H1 (cell line): ENCODE results near the gene SPTSSB. TPM values are rescaled to one million over a fixed set of nuclear protein-coding genes. Genes with fewer than 3 reads are reported as not detected.

Experiments used
- CTCF ChIA-PET: fragments of 300-600 bp; sonication (Branson Sonifier 250); formaldehyde crosslinking; loops from one replicate; lab custom pipeline; 2021; ENCODE audit not compliant: partially characterized antibody; lab: Charles Lee
- POLR2A ChIA-PET: fragments of 300-600 bp; sonication (Branson Sonifier 250); formaldehyde crosslinking; loops from one replicate; lab custom pipeline; 2021; ENCODE audit warnings: inconsistent platforms; ENCODE audit not compliant: partially characterized antibody; lab: Charles Lee
- DNase-seq, 2 experiments: peaks; one replicate each; pipeline versions ENCODE4 v3.0.0 to v3.0.0-alpha.2; 2010 to 2022; ENCODE audit warnings: low spot score in 2 of 2, low read depth in 1 of 2, mixed read lengths in 1 of 2
- FAIRE-seq: peaks from 2 replicates; lab custom pipeline; 2011; peaks lifted over from hg19 to GRCh38; lab: Jason Lieb, UNC
- H2AFZ ChIP-seq: 2 replicates; pipeline ENCODE4 v1.8.1; 2012; ENCODE audit warnings: low read length, inconsistent platforms
- H2AK5ac ChIP-seq: 2 replicates; pipeline ENCODE4 v1.6.1; 2013; ENCODE audit warnings: low read depth, low read length
- H2BK120ac ChIP-seq: replicated peaks from 2 replicates; pipeline ENCODE3; 2013; ENCODE audit warnings: low read depth, low read length, inconsistent platforms
- H2BK12ac ChIP-seq: 2 replicates; pipeline ENCODE4 v1.6.1; 2013; ENCODE audit warnings: low read depth, low read length
- H2BK15ac ChIP-seq: 2 replicates; pipeline ENCODE4 v1.6.1; 2013; ENCODE audit warnings: low read length
- H2BK20ac ChIP-seq: 2 replicates; pipeline ENCODE4 v1.6.1; 2013; ENCODE audit warnings: low read length
- H2BK5ac ChIP-seq: 2 replicates; pipeline ENCODE4 v1.6.1; 2013; ENCODE audit warnings: low read depth, low read length
- H3K14ac ChIP-seq: 2 replicates; pipeline ENCODE4 v1.6.1; 2013; ENCODE audit warnings: inconsistent platforms; ENCODE audit not compliant: insufficient read length
- H3K18ac ChIP-seq: 2 replicates; pipeline ENCODE4 v1.6.1; 2013; ENCODE audit warnings: low read length; ENCODE audit errors: extremely low read depth
- H3K23ac ChIP-seq: 2 replicates; pipeline ENCODE4 v1.6.1; 2013; ENCODE audit warnings: inconsistent platforms; ENCODE audit not compliant: insufficient read length
- H3K23me2 ChIP-seq: 2 replicates; pipeline ENCODE4 v1.6.1; 2013; ENCODE audit warnings: low read depth, low read length
- H3K27ac ChIP-seq: 2 replicates; pipeline ENCODE4 v1.6.1; 2011; ENCODE audit warnings: low read depth, low read length, inconsistent platforms
- H3K27me3 ChIP-seq, 4 experiments: replicated peaks in 1 of 4; 1 replicate in 1 of 4; 2 replicates in 3 of 4; pipeline versions ENCODE4 v1.6.1 to v1.8.1; 2011 to 2013; ENCODE audit warnings: low read length in 3 of 4, mild to moderate bottlenecking in 3 of 4, inconsistent platforms in 2 of 4, mixed read lengths in 2 of 4, moderate library complexity in 1 of 4; ENCODE audit not compliant: control insufficient read depth in 3 of 4, insufficient read depth in 3 of 4; ENCODE audit errors: extremely low read depth in 1 of 4
- H3K36me3 ChIP-seq, 4 experiments: 2 replicates each; pipeline versions ENCODE4 v1.6.1 to v1.8.1; 2011 to 2013; ENCODE audit warnings: mild to moderate bottlenecking in 4 of 4, low read length in 3 of 4, moderate library complexity in 2 of 4, control low read depth in 1 of 4, inconsistent platforms in 1 of 4; ENCODE audit not compliant: insufficient read depth in 4 of 4, control insufficient read depth in 2 of 4
- H3K4ac ChIP-seq: replicated peaks from 2 replicates; pipeline ENCODE3; 2013; ENCODE audit warnings: low read length, low read depth, mixed read lengths, inconsistent platforms; ENCODE audit not compliant: insufficient read length
- H3K4me1 ChIP-seq, 4 experiments: replicated peaks in 1 of 4; 1 replicate in 1 of 4; 2 replicates in 3 of 4; pipeline versions ENCODE4 v1.6.1 to v1.8.1; 2011 to 2013; ENCODE audit warnings: low read length in 3 of 4, inconsistent platforms in 2 of 4, mixed read lengths in 1 of 4; ENCODE audit not compliant: insufficient read depth in 4 of 4, control insufficient read depth in 3 of 4
- H3K4me2 ChIP-seq, 2 experiments: 2 replicates each; pipeline versions ENCODE4 v1.6.1 to v1.8.1; 2011 to 2013; ENCODE audit warnings: low read depth in 2 of 2, low read length in 2 of 2, control low read depth in 1 of 2, inconsistent platforms in 1 of 2, mild to moderate bottlenecking in 1 of 2; ENCODE audit not compliant: insufficient read depth in 1 of 2
- H3K4me3 ChIP-seq, 4 experiments: fragments of 200-600, 300-600 bp in 1 of 4; sonication (generic), shearing (Covaris generic), sonication (Bioruptor Twin) in 1 of 4; 2 replicates each; pipeline versions ENCODE4 v1.5.1 to v1.8.1; 2011 to 2016; ENCODE audit warnings: low read length in 4 of 4, low read depth in 3 of 4, control low read depth in 2 of 4, inconsistent platforms in 2 of 4, mild to moderate bottlenecking in 2 of 4, mixed read lengths in 1 of 4, moderate library complexity in 1 of 4; ENCODE audit not compliant: insufficient read depth in 2 of 4; ENCODE audit errors: extremely low read depth in 1 of 4
- H3K56ac ChIP-seq: replicated peaks from 2 replicates; pipeline ENCODE3; 2013; ENCODE audit warnings: low read depth, mild to moderate bottlenecking, mixed read lengths, low read length, inconsistent platforms; ENCODE audit not compliant: insufficient read length
- H3K79me1 ChIP-seq: 2 replicates; pipeline ENCODE4 v1.6.1; 2013; ENCODE audit warnings: low read depth, low read length, control low read depth
- H3K79me2 ChIP-seq, 2 experiments: 2 replicates each; pipeline versions ENCODE4 v1.6.1 to v1.8.1; 2012 to 2013; ENCODE audit warnings: low read length in 2 of 2, mild to moderate bottlenecking in 2 of 2, inconsistent platforms in 1 of 2; ENCODE audit not compliant: insufficient read depth in 2 of 2, control insufficient read depth in 1 of 2
- H3K9ac ChIP-seq, 4 experiments: replicated peaks in 1 of 4; 1 replicate in 1 of 4; 2 replicates in 3 of 4; pipeline versions ENCODE4 v1.6.1 to v1.8.1; 2011 to 2013; ENCODE audit warnings: low read depth in 3 of 4, low read length in 3 of 4, control low read depth in 2 of 4, mild to moderate bottlenecking in 2 of 4, moderate library complexity in 2 of 4, inconsistent platforms in 1 of 4; ENCODE audit errors: extremely low read depth in 1 of 4
- H3K9me3 ChIP-seq, 2 experiments: 2 replicates each; pipeline versions ENCODE4 v1.6.1 to v1.8.1; 2012 to 2013; ENCODE audit warnings: mild to moderate bottlenecking in 2 of 2, moderate library complexity in 2 of 2, control low read depth in 1 of 2, inconsistent platforms in 1 of 2, low read depth in 1 of 2, low read length in 1 of 2, mixed read lengths in 1 of 2; ENCODE audit not compliant: insufficient read depth in 2 of 2
- H4K20me1 ChIP-seq, 2 experiments: replicated peaks in 1 of 2; 2 replicates each; pipeline versions ENCODE3 to v1.8.1; 2011 to 2013; ENCODE audit warnings: inconsistent platforms in 2 of 2, low read length in 2 of 2, mild to moderate bottlenecking in 1 of 2; ENCODE audit not compliant: insufficient read depth in 2 of 2, control insufficient read depth in 1 of 2
- H4K5ac ChIP-seq: 2 replicates; pipeline ENCODE4 v1.6.1; 2013; ENCODE audit warnings: low read length, low read depth, mixed read lengths, inconsistent platforms; ENCODE audit not compliant: insufficient read length
- H4K8ac ChIP-seq: 2 replicates; pipeline ENCODE4 v1.8.0; 2013; ENCODE audit warnings: mild to moderate bottlenecking, moderate library complexity, low read length, inconsistent platforms; ENCODE audit not compliant: insufficient read depth; ENCODE audit errors: extremely low read depth
- H4K91ac ChIP-seq: replicated peaks from 2 replicates; pipeline ENCODE3; 2013; ENCODE audit warnings: low read length, mixed read lengths, inconsistent platforms; ENCODE audit not compliant: insufficient read length
- BCL11A ChIP-seq, 2 experiments: IDR thresholded peaks; one replicate each; pipeline ENCODE4 v1.6.1; 2011; ENCODE audit warnings: low read depth in 2 of 2, low read length in 2 of 2, mild to moderate bottlenecking in 2 of 2
- CBX5 ChIP-seq: fragments of 300-800, 300-1000 bp; sonication (generic); IDR thresholded peaks from 2 replicates; pipeline ENCODE4 v1.7.1; 2016; ENCODE audit warnings: antibody characterized with exemption, low read length, low read depth
- EZH2 ChIP-seq: fragments of 200-600 bp; sonication (generic); IDR thresholded peaks from 2 replicates; pipeline ENCODE4 v1.7.1; 2012; ENCODE audit warnings: low read depth, mild to moderate bottlenecking, moderate library complexity, low read length, inconsistent platforms; ENCODE audit not compliant: severe bottlenecking
- FOSL1 ChIP-seq: IDR thresholded peaks from 2 replicates; pipeline ENCODE4 v1.6.1; 2011; ENCODE audit warnings: mild to moderate bottlenecking, low read depth, low read length, moderate library complexity; ENCODE audit not compliant: insufficient read depth
- JUN ChIP-seq: IDR thresholded peaks from 2 replicates; pipeline ENCODE4 v1.6.1; 2011; ENCODE audit warnings: low read depth, mild to moderate bottlenecking, improper control_type of control experiment, low read length
- KDM5A ChIP-seq: fragments of 200-600 bp; IDR thresholded peaks from 2 replicates; pipeline ENCODE4 v1.7.1; 2012; ENCODE audit warnings: mild to moderate bottlenecking, low read length, inconsistent platforms, mixed read lengths
- POLR2AphosphoS5 ChIP-seq: IDR thresholded peaks from 2 replicates; pipeline ENCODE4 v1.6.1; 2011; ENCODE audit warnings: low read depth, low read length
- SP1 ChIP-seq: IDR thresholded peaks from 2 replicates; pipeline ENCODE4 v1.6.1; 2011; ENCODE audit warnings: low read depth, low read length
- WGBS, 2 experiments: shearing (Covaris generic) in 1 of 2; methylation state at CpG; one replicate each; pipeline versions ENCODE4 v1.1.6 to v1.1.7; 2013 to 2015; ENCODE audit warnings: low lambda C conversion rate in 2 of 2, mixed read lengths in 2 of 2, inconsistent platforms in 1 of 2, low coverage in 1 of 2, missing lambda C conversion rate in 1 of 2; ENCODE audit not compliant: insufficient replicate concordance in 2 of 2, insufficient coverage in 1 of 2, insufficient read length in 1 of 2; ENCODE audit errors: extremely low coverage in 1 of 2, missing lambda C conversion rate in 1 of 2; 5-methylcytosine and 5-hydroxymethylcytosine counted together
- polyA plus RNA-seq, 7 experiments: library from polyadenylated mRNA; depleted of rRNA in 3 of 7; stranded (reverse) in 5 of 7; unstranded in 2 of 7; fragments of >200 nt in 5 of 7; fragments of 200-250 nt in 2 of 7; gene quantifications; 1 replicate in 5 of 7; 2 replicates in 1 of 7; 4 replicates in 1 of 7; pipeline versions ENCODE4 v1.2.1 to v1.2.3, GENCODE V29; 2011 to 2013; ENCODE audit warnings: missing spikeins in 2 of 7, mixed read lengths in 2 of 7
- total RNA-seq: library from RNA; stranded (reverse); fragmentation: NEBNext Ultra II Directional; extraction: Animal tissue kit (Norgen Biotek cat#: 25700); gene quantifications from 2 replicates; pipeline ENCODE4 v1.2.1, GENCODE V29; 2021

The SPTSSB gene
- total and polyA plus RNA-seq, 2 of the 8 experiments (the other 6 are each of a cell fraction or from before 2014, with no cell fraction given) = 33.4 to 52.5 TPM

- no peak for DNase-seq
- Histone ChIP-seq H3K4me2 (no peak overlapping the region), H2BK120ac (no peak overlapping the region), H3K79me2 (no peaks in the 10 kb centered on the region), H4K5ac (no peak overlapping the region), H2AFZ (no peak overlapping the region), H3K9ac (no peak overlapping the region), H2BK5ac (no peak overlapping the region), H2BK15ac (no peak overlapping the region), H3K18ac (no peak overlapping the region), H3K4me3 (no peak overlapping the region), H4K91ac (no peak overlapping the region), H2BK12ac (no peak overlapping the region), H3K27ac (no peak overlapping the region), H3K23ac (no peak overlapping the region), H3K4ac (no peak overlapping the region), H2BK20ac (no peak overlapping the region), H3K4me1 (no peaks in the 10 kb centered on the region), H3K23me2 (no peaks in the 10 kb centered on the region), H2AK5ac (no peak overlapping the region), H4K20me1 (no peaks in the 10 kb centered on the region), H3K56ac (no peak overlapping the region), H3K36me3 (no peaks in the 10 kb centered on the region), H3K14ac (no peak overlapping the region), H3K79me1 (no peaks in the 10 kb centered on the region), H4K8ac (no peak overlapping the region), H3K27me3 (no peaks in the 10 kb centered on the region), H3K9me3 (no peaks in the 10 kb centered on the region)
- 89% methylated on average over 4 of the region's 4 CpGs; no CpG with 5 or more reads in 1 of the 2 experiments for WGBS, 2 experiments
- POLR2A ChIA-PET = no interaction called here
- FAIRE-seq = no peak
- CTCF ChIA-PET = interaction anchor here (1.2 to 1.3 kb wide), 2 partner anchors 8 to 11 kb away, joined by 3 read pairs; no protein-coding TSS in a partner anchor
- TF ChIP-seq KDM5A = no peak
- TF ChIP-seq POLR2AphosphoS5 = no peak
- no peak for TF ChIP-seq JUN
- no peak for TF ChIP-seq CBX5
- no peak for TF ChIP-seq FOSL1
- TF ChIP-seq SP1 = no peak
- TF ChIP-seq EZH2 = no peak
- TF ChIP-seq BCL11A (IDR thresholded peaks at IDR 0.05; ENCODE audit: low read depth in 2 of 2, low read length in 2 of 2) = no peak
Measured at GRCh38 chr3:161339517-161340500, 31.5 kb downstream of the SPTSSB start.
